Measurements from ENCODE around the gene SMG1. TPM values are rescaled to one million over a fixed set of nuclear protein-coding genes. Genes with fewer than 3 reads are reported as not detected.

SMG1 gene
- total and polyA plus RNA-seq, 2 of the 13 experiments (the other 11 are each of a cell fraction or from before 2014, with no cell fraction given), result 48.7 to 53.7 TPM

GRCh38 chr16:18833707-18834505 lies 92.3 kb downstream of the SMG1 start (continued):
- TF ChIP-seq ZNF891 (CRISPR knock-in tag; IDR thresholded peaks at IDR 0.05) (no peak), RBM22 (optimal IDR thresholded peaks at IDR 0.05; ENCODE audit: low read length) (peak; percentile 71), YEATS4 (CRISPR knock-in tag; IDR thresholded peaks at IDR 0.05; ENCODE audit: borderline replicate concordance) (no peak), HOXD1 (CRISPR knock-in tag; IDR thresholded peaks at IDR 0.05) (no peak), TGIF2 (CRISPR knock-in tag; IDR thresholded peaks at IDR 0.05) (no peak), TAF1 (CRISPR knock-in tag; IDR thresholded peaks at IDR 0.05) (no peak)
- TF ChIP-seq, protein P1, sequence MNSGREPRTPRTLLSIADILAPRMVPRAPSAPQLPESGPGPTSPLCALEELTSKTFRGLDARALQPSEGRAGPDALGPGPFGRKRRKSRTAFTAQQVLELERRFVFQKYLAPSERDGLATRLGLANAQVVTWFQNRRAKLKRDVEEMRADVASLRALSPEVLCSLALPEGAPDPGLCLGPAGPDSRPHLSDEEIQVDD (CRISPR knock-in tag; IDR thresholded peaks at IDR 0.05; ENCODE audit: borderline replicate concordance), result no peak

DNA sequence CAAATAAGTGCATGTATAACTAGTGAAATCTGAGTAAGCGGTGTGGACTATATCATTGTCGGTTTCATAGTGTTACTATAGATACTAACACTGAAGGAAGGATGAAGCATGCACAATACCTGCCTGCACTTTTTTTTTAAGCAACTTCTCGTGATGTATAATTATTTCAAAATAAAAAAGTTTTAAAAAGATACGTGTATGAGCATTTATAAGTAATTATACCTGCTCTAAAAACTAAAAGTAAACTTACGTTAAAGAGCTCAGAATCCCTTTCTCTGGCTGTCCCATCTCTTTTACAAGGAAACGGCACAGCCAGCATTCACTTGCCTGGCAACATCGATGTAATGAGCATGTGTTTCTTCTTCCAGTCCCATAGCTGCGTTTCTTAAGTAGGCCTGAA lies 93.6 kb downstream of the SMG1 start:
- Histone ChIP-seq H3K4me3 (replicated peaks in 1 of 3; ENCODE audit: insufficient read depth in 1 of 3, low read depth in 2 of 3, low read length in 3 of 3) (no peak overlapping the region), H3K9ac (ENCODE audit: insufficient read depth, low read depth, low read length) (no peak overlapping the region), H2AFZ (ENCODE audit: low read length) (no peak overlapping the region), H3K27me3 (ENCODE audit: control insufficient read depth in 1 of 2, insufficient read depth in 2 of 2, low read length in 2 of 2) (no peaks in the 10 kb centered on the region), H3K9me3 (ENCODE audit: low read length) (no peaks in the 10 kb centered on the region), H3K79me2 (ENCODE audit: insufficient read depth, low read length) (no peaks in the 10 kb centered on the region), H4K20me1 (ENCODE audit: insufficient read depth, low read length) (no peaks in the 10 kb centered on the region), H3K36me3 (replicated peaks in 1 of 2; ENCODE audit: control insufficient read depth in 1 of 2, insufficient read depth in 2 of 2, low read length in 2 of 2) (peaks cover 59 to 86% of the 10 kb centered on the region in 2 experiments), H3K4me1 (ENCODE audit: insufficient read depth, low read length) (peaks cover 8% of the 10 kb centered on the region; the same call in 1 of the 2 replicates), H3K27ac (ENCODE audit: extremely low read length, insufficient read depth, low read length) (no peak overlapping the region), H3K4me2 (ENCODE audit: low read depth, low read length) (no peak overlapping the region)
- intact Hi-C loops (cut with micrococcal nuclease; ENCODE audit: unreplicated experiment) (no loop called here), in situ Hi-C loops (cut with HindIII; ENCODE audit: extremely low pct_ligation_motif_present, low pct_unique_long_range_greater_than_20kb) (no loop called here)
- DNase-seq (ENCODE audit: low spot score), result no peak
- CTCF ChIA-PET (ENCODE audit: low intra/inter-chr PET ratio, low total read pairs), result no interaction called here
- TF ChIP-seq SIN3B (IDR thresholded peaks at IDR 0.05; ENCODE audit: low read length), result no peak
- TF ChIP-seq PRPF4 (IDR thresholded peaks at IDR 0.05; ENCODE audit: low read depth, low read length, poor library complexity, severe bottlenecking), result peak; percentile 27
- TF ChIP-seq RBM22 (optimal IDR thresholded peaks at IDR 0.05; ENCODE audit: low read length), result peak; percentile 20
- no peak for ATAC-seq
- POLR2A ChIA-PET, result interaction anchor here (1.5 kb wide), 1 partner anchor 31 kb away, joined by 6 read pairs; the partner anchor contains the start of gene ARL6IP1
- FAIRE-seq, result no peak
- TSS peak; percentile 3 for BruUV-seq (replicated peaks)
- 96% methylated on average over 8 of the region's 8 CpGs for WGBS (ENCODE audit: low lambda C conversion rate)
